Right kidney (tissue), 1 donor: ENCODE results near the gene JPH3.
A peak's percentile ranks its signal among the peaks of the same experiment; 100 is the strongest.

Source experiments
- DNase-seq: peaks from one replicate; pipeline ENCODE4 v3.0.0-alpha.2; 2016

JPH3 gene

GRCh38 chr16:87697792-87698191 lies 95.5 kb downstream of the JPH3 start:
- no peak for DNase-seq

GRCh38 chr16:87698241-87698640 lies 95.9 kb downstream of the JPH3 start:
- DNase-seq = no peak

- DNase-seq = no peak
These were observed 96.4 kb downstream of the JPH3 start for GRCh38 chr16:87698676-87699199.

GRCh38 chr16:87700406-87701077 lies 98.2 kb downstream of the JPH3 start:
- DNase-seq = no peak

GRCh38 chr16:87701078-87701460 lies 98.8 kb downstream of the JPH3 start:
- no peak for DNase-seq

GRCh38 chr16:87701505-87701921 lies 99.2 kb downstream of the JPH3 start:
- no peak for DNase-seq

- DNase-seq = peak; percentile 31
These were observed 100.1 kb downstream of the JPH3 start for GRCh38 chr16:87702325-87702811.

GRCh38 chr16:87703071-87703470 lies 100.8 kb downstream of the JPH3 start:
- no peak for DNase-seq

- no peak for DNase-seq
These were observed 101.6 kb downstream of the JPH3 start for GRCh38 chr16:87703835-87704375.

- DNase-seq = no peak
These were observed 102.5 kb downstream of the JPH3 start for GRCh38 chr16:87704754-87705353.

- peak; percentile 26 for DNase-seq
These were observed 103.5 kb downstream of the JPH3 start for GRCh38 chr16:87705771-87706277.

- peak; percentile 15 for DNase-seq
These were observed 104.1 kb downstream of the JPH3 start for GRCh38 chr16:87706278-87707000.

GRCh38 chr16:87707097-87707496 lies 104.8 kb downstream of the JPH3 start:
- no peak for DNase-seq

- no peak for DNase-seq
These were observed 105.6 kb downstream of the JPH3 start for GRCh38 chr16:87707714-87708580.

GRCh38 chr16:87708881-87709638 lies 106.8 kb downstream of the JPH3 start:
- no peak for DNase-seq

- DNase-seq = no peak
These were observed 107.4 kb downstream of the JPH3 start for GRCh38 chr16:87709677-87710076.

GRCh38 chr16:87710887-87711286 lies 108.6 kb downstream of the JPH3 start:
- no peak for DNase-seq

GRCh38 chr16:87712184-87712762 lies 110.0 kb downstream of the JPH3 start:
- no peak for DNase-seq

GRCh38 chr16:87713451-87714229 lies 111.3 kb downstream of the JPH3 start:
- no peak for DNase-seq

GRCh38 chr16:87715231-87715630 lies 112.9 kb downstream of the JPH3 start:
- DNase-seq = no peak
